GM19468 (cell line): ENCODE data around the gene RPS6KB1.
"Not testable (repeated sequence)": the region's sequence is repeated elsewhere in the genome, so short reads cannot be mapped to it uniquely, and the experiment has no call there.

ENCODE experiments used
- ATAC-seq: cut with Tn5 transposase; IDR thresholded peaks from one replicate; pipeline ENCODE4 v1.9.1; 2021; ENCODE audit warnings: mild to moderate bottlenecking, moderate library complexity, moderate number of reproducible peaks; ENCODE audit not compliant: unreplicated experiment; ENCODE audit errors: extremely low read depth

Gene RPS6KB1

DNA sequence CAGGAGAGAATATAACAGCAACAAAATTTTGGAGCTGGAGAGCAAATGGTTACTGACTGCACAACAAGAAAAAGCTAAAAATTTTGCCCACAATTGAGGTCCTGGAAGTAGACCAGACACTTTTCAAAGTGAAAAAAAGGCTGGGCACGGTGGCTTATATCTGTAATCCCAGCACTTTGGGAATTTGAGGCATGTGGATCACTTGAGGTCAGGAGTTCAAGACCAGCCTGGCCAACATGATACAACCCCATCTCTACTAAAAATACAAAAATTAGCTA lies 23.0 kb upstream of the RPS6KB1 start:
- ATAC-seq, result no peak

- ATAC-seq, result no peak
Measured at GRCh38 chr17:59870482-59870881, 22.4 kb upstream of the RPS6KB1 start.

- ATAC-seq, result no peak
Measured at GRCh38 chr17:59872351-59872750, 20.6 kb upstream of the RPS6KB1 start.

- ATAC-seq, result not testable (repeated sequence)
Measured at GRCh38 chr17:59873414-59873813, 19.5 kb upstream of the RPS6KB1 start.

- no peak for ATAC-seq
Measured at GRCh38 chr17:59874376-59874775, 18.5 kb upstream of the RPS6KB1 start.

GRCh38 chr17:59876107-59876506 lies 16.8 kb upstream of the RPS6KB1 start:
- no peak for ATAC-seq

DNA sequence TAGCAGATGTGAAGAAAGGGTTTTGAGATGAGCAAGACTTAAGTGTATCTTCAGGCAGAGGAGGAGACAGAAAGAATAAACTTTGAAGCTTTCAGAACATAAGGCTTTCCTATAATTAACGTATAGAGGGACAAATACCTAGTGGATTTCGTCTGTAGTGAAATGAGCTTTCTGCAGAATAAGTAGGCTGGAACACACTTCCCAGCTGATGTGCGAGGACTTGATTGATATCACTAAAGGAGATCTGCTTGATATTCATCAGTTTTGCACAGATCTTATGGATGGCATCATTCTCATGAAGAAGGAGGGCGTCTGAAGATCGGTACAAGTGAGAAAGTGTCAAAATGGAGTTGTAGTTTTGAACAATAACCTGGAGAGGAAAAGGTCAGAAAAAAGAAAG lies 15.0 kb upstream of the RPS6KB1 start:
- no peak for ATAC-seq

- ATAC-seq, result no peak
Measured at GRCh38 chr17:59878624-59879023, 14.3 kb upstream of the RPS6KB1 start.

DNA sequence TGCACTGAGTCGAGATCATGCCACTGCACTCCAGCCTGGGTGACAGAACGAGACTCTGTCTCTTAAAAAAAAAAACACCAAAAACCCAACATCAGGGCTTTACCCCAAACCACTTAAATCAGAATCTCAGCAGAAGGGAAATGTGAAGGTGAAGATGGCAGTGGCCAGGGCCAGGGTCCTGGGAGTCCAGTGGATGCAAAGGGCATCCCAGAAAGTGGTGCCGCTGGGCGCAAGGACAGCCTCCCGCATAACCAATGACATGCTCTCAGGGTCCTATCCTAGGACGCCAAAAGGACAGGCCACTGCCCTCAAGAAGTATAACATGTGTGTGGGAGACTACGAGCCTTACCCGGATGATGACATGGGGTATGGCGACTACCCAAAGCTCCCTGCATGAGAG lies 8.1 kb upstream of the RPS6KB1 start:
- no peak for ATAC-seq

DNA sequence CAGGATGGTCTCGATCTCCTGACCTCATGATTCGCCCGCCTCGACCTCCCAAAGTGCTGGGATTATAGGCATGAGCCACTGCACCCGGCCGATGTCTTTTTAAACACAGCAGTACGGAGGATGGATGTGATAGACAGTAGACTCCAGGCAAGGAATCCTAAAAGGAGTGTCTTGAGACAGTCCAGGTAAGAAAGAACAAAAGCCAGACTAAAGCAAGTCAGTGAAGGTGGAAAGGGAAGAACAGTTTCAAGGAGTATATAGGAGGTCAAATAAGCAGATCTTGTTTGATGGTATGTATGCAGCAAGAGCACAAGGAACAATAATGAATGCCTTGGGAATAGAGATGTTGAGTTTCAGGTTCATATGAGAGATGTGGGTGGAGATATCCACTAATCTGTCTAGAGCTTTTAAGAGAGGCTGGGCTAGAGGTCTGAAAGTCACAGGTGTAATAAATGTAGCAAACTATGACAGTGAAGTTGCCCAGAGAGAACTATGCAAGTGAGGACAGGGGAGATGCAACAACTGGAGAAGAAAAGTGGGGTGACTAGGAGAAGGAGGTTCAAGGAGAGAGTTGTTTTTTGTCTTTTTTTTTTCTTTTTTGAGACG lies 4.7 kb upstream of the RPS6KB1 start:
- no peak for ATAC-seq

DNA sequence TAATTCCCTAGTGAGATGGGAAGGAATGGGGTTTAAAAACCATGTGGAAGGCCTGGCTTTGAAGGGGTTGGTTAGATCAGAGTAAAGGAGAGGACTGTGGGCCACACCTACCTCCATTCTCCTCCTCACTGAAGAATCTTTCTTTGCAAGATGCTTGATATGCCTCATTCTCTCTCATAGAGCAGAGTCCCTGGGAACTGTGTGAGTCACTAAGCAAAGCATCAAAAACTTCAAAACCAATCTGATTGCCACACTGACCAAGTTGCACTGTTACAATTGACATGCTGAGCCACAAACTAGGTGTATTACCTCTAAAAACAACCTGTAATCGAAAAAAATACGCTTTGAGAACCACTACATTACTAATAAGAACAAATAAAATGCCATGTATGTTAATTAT lies 2.2 kb upstream of the RPS6KB1 start:
- ATAC-seq, result no peak

GRCh38 chr17:59892251-59892923 lies 534 bp upstream of the RPS6KB1 start:
- no peak for ATAC-seq

DNA sequence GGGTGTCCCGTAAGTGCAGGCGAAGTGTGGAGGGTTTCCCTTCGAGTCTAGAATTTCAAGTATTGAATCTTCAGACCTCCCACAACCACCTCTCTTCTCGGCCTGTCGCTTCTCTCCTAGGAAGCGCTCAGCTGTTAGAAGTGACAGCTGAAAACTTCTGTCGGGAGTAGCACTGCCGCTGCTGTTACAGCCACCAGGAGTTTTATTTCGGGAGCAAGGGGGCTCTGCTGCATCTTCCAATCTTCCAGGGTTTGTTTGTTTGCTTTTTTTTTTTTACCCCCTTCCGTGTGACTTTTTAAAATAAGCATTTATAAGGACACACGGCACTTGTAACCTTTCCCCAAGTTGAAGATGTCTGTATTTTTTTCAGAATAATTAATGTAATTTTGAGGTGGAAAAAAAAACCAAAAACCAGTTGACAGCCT lies 767 bp downstream of the RPS6KB1 start:
- no peak for ATAC-seq

DNA sequence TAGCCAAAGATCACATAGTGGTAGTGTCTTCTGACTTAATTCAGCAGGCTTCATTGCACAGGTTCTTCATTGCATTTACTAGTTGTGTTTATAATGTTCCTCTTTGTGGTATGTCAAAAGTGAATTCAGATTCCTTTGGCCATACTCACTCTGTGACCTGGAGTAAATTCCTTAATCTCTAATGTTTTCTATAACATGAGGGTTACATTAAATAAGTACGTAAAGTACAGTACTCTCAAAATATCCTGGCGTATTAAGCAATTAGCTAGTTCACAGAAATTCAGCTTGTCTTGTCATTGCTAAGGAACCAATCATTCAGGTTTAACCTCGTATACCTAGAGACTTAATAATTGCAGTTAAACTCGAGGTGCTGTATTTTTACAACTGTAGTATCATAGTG lies 4.2 kb downstream of the RPS6KB1 start:
- no peak for ATAC-seq

DNA sequence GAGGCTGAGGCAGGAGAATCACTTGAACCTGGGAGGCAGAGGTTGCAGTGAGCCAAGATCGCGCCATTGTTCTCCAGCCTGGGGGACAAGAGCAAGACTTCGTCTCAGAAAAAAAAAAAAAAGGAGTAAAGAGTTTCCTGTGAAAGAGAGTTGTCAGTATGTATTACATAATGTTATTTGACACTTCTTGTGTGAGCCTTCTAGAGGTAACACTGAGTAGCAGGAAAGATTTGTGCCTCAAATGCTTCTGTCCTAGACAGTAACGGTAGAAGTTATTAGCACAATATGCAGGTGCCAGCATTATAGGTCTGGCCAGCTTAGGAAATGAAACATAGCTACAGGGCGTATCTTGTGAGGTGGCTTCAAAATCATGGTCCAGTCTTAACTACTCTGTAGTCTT lies 6.2 kb downstream of the RPS6KB1 start:
- no peak for ATAC-seq

GRCh38 chr17:59901604-59902003 lies 8.7 kb downstream of the RPS6KB1 start:
- ATAC-seq, result no peak

- ATAC-seq, result no peak
Measured at GRCh38 chr17:59903455-59903854, 10.5 kb downstream of the RPS6KB1 start.

DNA sequence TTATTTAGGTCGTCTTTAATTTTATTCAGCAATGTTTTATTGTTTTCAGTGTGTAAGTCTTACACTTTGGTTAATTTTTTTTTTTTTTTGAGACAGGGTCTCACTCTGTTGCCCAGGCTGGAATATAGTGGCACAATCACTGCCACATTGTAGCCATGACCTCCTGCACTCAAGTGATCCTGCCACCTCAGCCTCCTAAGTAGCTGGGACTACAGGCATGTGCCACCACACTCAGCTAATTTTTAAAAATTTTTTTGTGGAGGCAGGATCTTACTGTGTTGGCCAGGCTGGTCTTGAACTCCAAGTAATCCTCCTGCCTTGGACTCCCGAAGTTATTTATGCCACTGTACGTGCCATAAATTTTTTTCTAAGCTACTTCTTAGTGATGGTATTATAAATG lies 14.5 kb downstream of the RPS6KB1 start:
- no peak for ATAC-seq

DNA sequence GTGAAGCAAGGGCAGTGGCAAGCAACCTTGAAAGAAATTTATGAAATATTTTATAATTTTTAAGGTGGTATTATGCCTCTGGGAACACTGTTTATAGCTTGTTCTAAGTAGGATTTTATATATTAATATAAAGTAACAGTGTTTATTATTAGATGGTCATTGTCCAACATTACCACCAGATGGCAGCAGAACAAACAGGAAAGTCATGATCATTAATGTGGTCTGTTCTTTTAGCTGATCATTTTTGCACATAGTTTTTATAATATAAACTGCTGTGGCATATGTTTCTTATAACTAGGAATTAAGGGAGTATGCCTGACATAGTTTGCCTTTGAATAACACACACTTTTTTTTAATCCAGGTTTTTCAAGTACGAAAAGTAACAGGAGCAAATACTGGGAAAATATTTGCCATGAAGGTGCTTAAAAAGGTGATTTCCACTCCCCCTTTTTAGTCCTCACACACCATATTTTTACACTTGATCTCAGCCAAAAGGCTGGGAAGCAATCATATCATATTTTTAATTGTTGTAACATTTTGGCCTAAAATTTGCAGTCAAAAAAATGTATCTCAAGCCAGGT lies 21.4 kb downstream of the RPS6KB1 start:
- no peak for ATAC-seq

DNA sequence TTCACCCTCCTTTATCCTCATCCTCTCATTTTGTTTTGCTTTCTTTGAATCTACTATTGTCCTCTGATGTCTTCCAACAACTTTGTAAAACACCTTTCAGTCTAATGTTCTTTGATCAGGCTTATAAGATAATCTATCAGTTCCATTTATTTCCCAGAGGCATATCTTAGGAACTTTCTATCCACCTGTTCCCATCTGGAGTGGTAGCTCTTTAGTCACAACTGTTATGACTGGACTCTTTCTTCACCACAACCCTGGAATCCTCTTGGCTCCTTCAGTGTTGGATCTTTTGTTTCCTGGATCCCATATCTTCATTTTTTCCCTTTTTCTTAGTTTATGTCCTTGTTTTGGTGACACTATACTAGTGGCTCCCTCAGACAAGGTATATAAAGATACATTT lies 23.5 kb downstream of the RPS6KB1 start:
- no peak for ATAC-seq

DNA sequence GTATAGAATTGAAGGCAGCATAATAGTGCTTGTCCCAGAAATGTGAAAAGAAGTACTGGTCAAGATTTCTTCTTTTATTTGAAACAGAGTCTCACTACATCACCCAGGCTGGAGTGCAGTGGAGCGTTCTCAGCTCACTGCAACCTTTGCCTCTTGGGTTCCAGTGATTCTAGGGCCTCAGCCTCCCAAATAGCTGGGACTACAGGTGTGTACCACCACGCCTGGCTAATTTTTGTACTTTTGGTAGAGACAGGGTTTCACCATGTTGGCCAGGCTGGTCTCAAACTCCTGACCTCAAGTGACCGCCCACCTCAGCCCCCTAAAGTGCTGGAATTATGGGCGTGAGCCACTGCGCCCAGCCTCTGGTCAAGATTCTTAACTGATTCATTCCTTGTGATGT lies 27.7 kb downstream of the RPS6KB1 start:
- ATAC-seq, result not testable (repeated sequence)

DNA sequence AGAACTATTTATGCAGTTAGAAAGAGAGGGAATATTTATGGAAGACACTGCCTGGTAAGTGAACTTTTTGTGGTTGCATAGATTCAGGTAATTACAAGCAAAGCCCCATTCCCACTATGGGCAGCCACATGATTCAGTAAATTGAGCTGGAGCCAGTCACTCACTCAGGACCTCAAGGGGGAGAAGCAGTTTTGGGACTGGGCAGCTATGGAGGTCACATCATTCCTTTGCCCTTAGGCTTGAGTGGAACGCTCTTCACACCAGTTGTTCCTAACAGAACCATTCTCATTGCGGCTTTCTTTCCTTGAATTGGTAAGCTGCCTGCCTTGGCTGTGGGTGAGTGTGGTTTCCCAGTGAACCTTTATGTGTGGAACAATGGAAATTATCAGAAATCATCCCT lies 37.2 kb downstream of the RPS6KB1 start:
- ATAC-seq, result not testable (repeated sequence)
